ENCODE data around the gene EPC1.

The EPC1 gene

GRCh38 chr10:32279795-32280194 is 67.2 kb downstream of the EPC1 start:
- DNase-seq (ENCODE audit: low read depth, low spot score), result no peak
- H3K4me1 ChIP-seq (ENCODE audit: control insufficient read depth, insufficient read depth, low read length), result no peaks in the 10 kb centered on the region
- no peak overlapping the region for H3K27ac ChIP-seq (ENCODE audit: low read length)
- no peak overlapping the region for H3K4me3 ChIP-seq (ENCODE audit: low read length)
- H3K9me3 ChIP-seq (ENCODE audit: control insufficient read depth, insufficient read depth, low read length), result no peaks in the 10 kb centered on the region
- WGBS (ENCODE audit: insufficient coverage, insufficient read length), result no CpG with 5 or more reads among the region's 1 CpG
- no peaks in the 10 kb centered on the region for H3K27me3 ChIP-seq (ENCODE audit: control insufficient read depth, insufficient read depth, low read length)
- H3K36me3 ChIP-seq (ENCODE audit: control insufficient read depth, insufficient read depth, low read length), result peaks cover 4% of the 10 kb centered on the region; the same call in 1 of the 2 replicates

DNA sequence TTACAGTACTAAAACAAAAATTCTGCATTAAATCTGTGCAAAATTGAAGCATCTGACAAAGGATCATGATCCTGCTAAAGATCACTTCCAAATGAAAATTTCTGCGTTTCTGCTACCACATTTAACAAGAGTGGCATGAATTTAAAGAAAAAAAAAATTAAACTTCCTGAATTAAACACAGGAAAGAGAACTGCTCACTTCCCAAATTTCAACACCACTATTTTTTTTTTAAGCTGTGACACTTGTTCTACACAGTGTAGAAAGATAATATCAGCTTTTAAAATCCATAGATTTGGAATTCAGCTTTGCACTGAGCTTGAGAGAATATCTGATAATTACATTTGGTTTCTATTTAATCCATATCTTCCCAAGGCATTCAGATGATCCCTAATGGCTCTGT is 73.6 kb downstream of the EPC1 start:
- WGBS (ENCODE audit: insufficient coverage, insufficient read length), result no CpG with 5 or more reads among the region's 1 CpG
- peaks cover 6% of the 10 kb centered on the region; the same call in 1 of the 2 replicates for H3K36me3 ChIP-seq (ENCODE audit: control insufficient read depth, insufficient read depth, low read length)
- DNase-seq (ENCODE audit: low read depth, low spot score), result no peak

GRCh38 chr10:32271617-32272016 is 75.3 kb downstream of the EPC1 start:
- DNase-seq (ENCODE audit: low read depth, low spot score), result no peak
- Histone ChIP-seq H3K4me3 (ENCODE audit: low read length) (no peak overlapping the region), H3K27ac (ENCODE audit: low read length) (no peak overlapping the region), H3K9me3 (ENCODE audit: control insufficient read depth, insufficient read depth, low read length) (no peaks in the 10 kb centered on the region), H3K4me1 (ENCODE audit: control insufficient read depth, insufficient read depth, low read length) (peaks cover 3% of the 10 kb centered on the region; the same call in 1 of the 2 replicates), H3K27me3 (ENCODE audit: control insufficient read depth, insufficient read depth, low read length) (no peaks in the 10 kb centered on the region), H3K36me3 (ENCODE audit: control insufficient read depth, insufficient read depth, low read length) (peaks cover 6% of the 10 kb centered on the region; the same call in 1 of the 2 replicates)
- no CpG with 5 or more reads among the region's 3 CpGs for WGBS (ENCODE audit: insufficient coverage, insufficient read length)

More for the DNA sequence above, 73.6 kb downstream of the EPC1 start:
- H3K4me1 ChIP-seq (ENCODE audit: control insufficient read depth, insufficient read depth, low read length), result no peaks in the 10 kb centered on the region
- no peak overlapping the region for H3K27ac ChIP-seq (ENCODE audit: low read length)
- H3K4me3 ChIP-seq (ENCODE audit: low read length), result no peak overlapping the region
- no peaks in the 10 kb centered on the region for H3K27me3 ChIP-seq (ENCODE audit: control insufficient read depth, insufficient read depth, low read length)
- no peaks in the 10 kb centered on the region for H3K9me3 ChIP-seq (ENCODE audit: control insufficient read depth, insufficient read depth, low read length)

GRCh38 chr10:32269343-32270100 is 77.4 kb downstream of the EPC1 start:
- Histone ChIP-seq H3K4me1 (ENCODE audit: control insufficient read depth, insufficient read depth, low read length) (peaks cover 4% of the 10 kb centered on the region; the same call in 1 of the 2 replicates), H3K27ac (ENCODE audit: low read length) (no peak overlapping the region), H3K27me3 (ENCODE audit: control insufficient read depth, insufficient read depth, low read length) (no peaks in the 10 kb centered on the region), H3K36me3 (ENCODE audit: control insufficient read depth, insufficient read depth, low read length) (peaks cover 6% of the 10 kb centered on the region; the same call in 1 of the 2 replicates), H3K9me3 (ENCODE audit: control insufficient read depth, insufficient read depth, low read length) (no peaks in the 10 kb centered on the region), H3K4me3 (ENCODE audit: low read length) (no peak overlapping the region)
- no peak for DNase-seq (ENCODE audit: low read depth, low spot score)
- WGBS (ENCODE audit: insufficient coverage, insufficient read length), result no CpG with 5 or more reads among the region's 2 CpGs

DNA sequence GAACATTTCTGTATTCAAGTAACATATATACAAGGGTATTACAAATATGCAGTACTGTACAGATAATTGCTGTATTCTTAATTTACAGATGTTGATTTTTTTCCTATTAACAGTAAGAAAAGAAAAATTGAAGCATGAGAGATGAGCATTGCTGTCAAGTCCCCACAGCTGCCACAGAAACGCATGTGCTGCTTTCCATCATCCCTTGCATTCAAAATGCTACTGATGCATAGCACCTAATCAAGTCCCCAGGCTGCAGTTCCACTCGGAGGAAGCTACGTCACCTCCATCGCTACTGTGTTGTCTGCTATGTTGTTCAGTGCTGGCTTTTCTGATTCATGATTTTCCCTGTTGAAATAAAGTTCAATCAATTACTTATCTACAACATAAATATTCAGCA is 78.2 kb downstream of the EPC1 start:
- peaks cover 6% of the 10 kb centered on the region; the same call in 1 of the 2 replicates for H3K36me3 ChIP-seq (ENCODE audit: control insufficient read depth, insufficient read depth, low read length)
- no CpG with 5 or more reads among the region's 4 CpGs for WGBS (ENCODE audit: insufficient coverage, insufficient read length)
- peaks cover 4% of the 10 kb centered on the region; the same call in 1 of the 2 replicates for H3K4me1 ChIP-seq (ENCODE audit: control insufficient read depth, insufficient read depth, low read length)
- H3K27ac ChIP-seq (ENCODE audit: low read length), result no peak overlapping the region
- H3K9me3 ChIP-seq (ENCODE audit: control insufficient read depth, insufficient read depth, low read length), result no peaks in the 10 kb centered on the region
- H3K4me3 ChIP-seq (ENCODE audit: low read length), result no peak overlapping the region
- no peaks in the 10 kb centered on the region for H3K27me3 ChIP-seq (ENCODE audit: control insufficient read depth, insufficient read depth, low read length)
- no peak for DNase-seq (ENCODE audit: low read depth, low spot score)

GRCh38 chr10:32266979-32267378 is 80.0 kb downstream of the EPC1 start:
- Histone ChIP-seq H3K4me3 (ENCODE audit: low read length) (no peak overlapping the region), H3K27me3 (ENCODE audit: control insufficient read depth, insufficient read depth, low read length) (no peaks in the 10 kb centered on the region), H3K27ac (ENCODE audit: low read length) (no peak overlapping the region), H3K9me3 (ENCODE audit: control insufficient read depth, insufficient read depth, low read length) (no peaks in the 10 kb centered on the region), H3K36me3 (ENCODE audit: control insufficient read depth, insufficient read depth, low read length) (peaks cover 6% of the 10 kb centered on the region; the same call in 1 of the 2 replicates), H3K4me1 (ENCODE audit: control insufficient read depth, insufficient read depth, low read length) (peaks cover 5% of the 10 kb centered on the region; the same call in 1 of the 2 replicates)
- peak; percentile 39 for DNase-seq (ENCODE audit: low read depth, low spot score)
- WGBS (ENCODE audit: insufficient coverage, insufficient read length), result no CpG with 5 or more reads among the region's 5 CpGs

DNA sequence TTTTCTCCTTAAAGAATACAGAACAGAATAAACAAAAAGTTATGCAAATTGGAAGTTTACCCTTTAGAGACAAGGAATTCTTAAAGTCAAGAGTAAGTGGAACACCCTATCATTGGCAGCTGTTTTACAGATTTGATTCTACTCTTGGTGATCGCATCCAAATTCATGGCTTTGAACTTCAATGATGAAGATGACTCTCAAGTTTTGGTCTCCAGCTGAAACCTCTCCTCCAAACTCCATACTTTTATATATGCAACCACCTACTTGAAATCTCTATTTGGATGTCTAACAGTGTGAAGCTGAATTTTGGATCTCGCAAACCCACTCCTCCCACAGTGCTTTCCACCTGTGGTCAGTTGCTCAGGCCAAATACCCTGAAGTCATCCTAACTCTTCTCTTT is 80.4 kb downstream of the EPC1 start:
- Histone ChIP-seq H3K27me3 (ENCODE audit: control insufficient read depth, insufficient read depth, low read length) (no peaks in the 10 kb centered on the region), H3K4me1 (ENCODE audit: control insufficient read depth, insufficient read depth, low read length) (peaks cover 5% of the 10 kb centered on the region; the same call in 1 of the 2 replicates), H3K9me3 (ENCODE audit: control insufficient read depth, insufficient read depth, low read length) (no peaks in the 10 kb centered on the region), H3K36me3 (ENCODE audit: control insufficient read depth, insufficient read depth, low read length) (peaks cover 3% of the 10 kb centered on the region; the same call in 1 of the 2 replicates), H3K27ac (ENCODE audit: low read length) (no peak overlapping the region), H3K4me3 (ENCODE audit: low read length) (no peak overlapping the region)
- no peak for DNase-seq (ENCODE audit: low read depth, low spot score)
- WGBS (ENCODE audit: insufficient coverage, insufficient read length), result no CpG with 5 or more reads among the region's 2 CpGs

- Histone ChIP-seq H3K27ac (ENCODE audit: low read length) (no peak overlapping the region), H3K9me3 (ENCODE audit: control insufficient read depth, insufficient read depth, low read length) (no peaks in the 10 kb centered on the region), H3K27me3 (ENCODE audit: control insufficient read depth, insufficient read depth, low read length) (no peaks in the 10 kb centered on the region), H3K36me3 (ENCODE audit: control insufficient read depth, insufficient read depth, low read length) (no peaks in the 10 kb centered on the region), H3K4me1 (ENCODE audit: control insufficient read depth, insufficient read depth, low read length) (peaks cover 5% of the 10 kb centered on the region; the same call in 1 of the 2 replicates), H3K4me3 (ENCODE audit: low read length) (no peak overlapping the region)
- no CpG with 5 or more reads among the region's 2 CpGs for WGBS (ENCODE audit: insufficient coverage, insufficient read length)
- no peak for DNase-seq (ENCODE audit: low read depth, low spot score)
Measured at GRCh38 chr10:32265756-32266155, 81.2 kb downstream of the EPC1 start.

DNA sequence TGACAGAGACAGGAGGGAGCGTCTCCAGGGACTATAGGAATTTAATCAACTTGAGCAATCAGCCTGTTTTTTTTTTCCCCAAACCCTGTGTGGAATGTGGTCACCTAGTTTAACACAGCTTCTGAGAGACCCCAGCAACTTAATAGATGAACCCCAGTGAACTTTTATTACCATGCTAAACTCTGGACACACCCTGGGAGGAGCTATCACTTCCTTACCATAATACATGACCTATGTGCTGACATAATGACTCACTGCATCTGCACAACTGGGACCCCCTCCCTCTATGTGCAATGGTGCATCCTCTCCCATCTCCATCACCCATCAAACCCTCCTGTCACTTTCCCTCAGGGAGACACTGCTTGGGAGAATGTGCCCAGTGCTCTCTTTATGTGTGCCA is 83.7 kb downstream of the EPC1 start:
- DNase-seq (ENCODE audit: low read depth, low spot score), result no peak
- Histone ChIP-seq H3K9me3 (ENCODE audit: control insufficient read depth, insufficient read depth, low read length) (no peaks in the 10 kb centered on the region), H3K4me1 (ENCODE audit: control insufficient read depth, insufficient read depth, low read length) (peaks cover 5% of the 10 kb centered on the region; the same call in 1 of the 2 replicates), H3K27me3 (ENCODE audit: control insufficient read depth, insufficient read depth, low read length) (no peaks in the 10 kb centered on the region), H3K4me3 (ENCODE audit: low read length) (no peak overlapping the region), H3K27ac (ENCODE audit: low read length) (no peak overlapping the region), H3K36me3 (ENCODE audit: control insufficient read depth, insufficient read depth, low read length) (no peaks in the 10 kb centered on the region)
- WGBS (ENCODE audit: insufficient coverage, insufficient read length), result no CpG with 5 or more reads among the region's 1 CpG

DNA sequence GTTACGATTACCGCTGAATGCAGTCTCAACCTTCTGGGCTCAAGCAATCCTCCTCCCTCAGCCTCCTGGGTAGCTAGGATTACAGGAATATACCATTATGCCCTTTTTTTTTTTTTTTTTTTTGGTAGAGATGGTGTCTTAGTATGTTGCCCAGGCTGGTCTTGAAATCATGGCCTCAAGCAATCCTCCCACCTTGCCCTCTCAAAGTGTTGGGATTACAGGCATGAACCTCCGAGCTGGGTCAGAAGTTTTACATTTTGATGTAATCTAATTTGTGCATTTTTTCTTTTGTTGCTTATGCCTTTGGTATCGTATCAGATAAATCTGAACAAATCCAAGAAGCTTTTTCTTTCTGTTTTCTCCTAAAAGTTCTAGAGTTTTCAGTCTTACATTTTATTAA is 87.4 kb downstream of the EPC1 start:
- Histone ChIP-seq H3K9me3 (ENCODE audit: control insufficient read depth, insufficient read depth, low read length) (no peaks in the 10 kb centered on the region), H3K36me3 (ENCODE audit: control insufficient read depth, insufficient read depth, low read length) (no peaks in the 10 kb centered on the region), H3K27ac (ENCODE audit: low read length) (no peak overlapping the region), H3K4me3 (ENCODE audit: low read length) (no peak overlapping the region), H3K27me3 (ENCODE audit: control insufficient read depth, insufficient read depth, low read length) (no peaks in the 10 kb centered on the region), H3K4me1 (ENCODE audit: control insufficient read depth, insufficient read depth, low read length) (0 out of 2 replicates have a peak, but pooled peaks cover 2% of the 10 kb centered on the region)
- DNase-seq (ENCODE audit: low read depth, low spot score), result no peak
- no CpG with 5 or more reads among the region's 4 CpGs for WGBS (ENCODE audit: insufficient coverage, insufficient read length)

Data from iPS DF 6.9 (cell line).